ENCODE data around the gene TREM2. TPM values are rescaled to one million over a fixed set of nuclear protein-coding genes. Genes with fewer than 3 reads are reported as not detected.
"Not testable (repeated sequence)": the region's sequence is repeated elsewhere in the genome, so short reads cannot be mapped to it uniquely, and the experiment has no call there.

The TREM2 gene
- polyA plus RNA-seq, 6 donors from 2014 or later, result 0.38 to 0.57 TPM; not detected in 4

DNA sequence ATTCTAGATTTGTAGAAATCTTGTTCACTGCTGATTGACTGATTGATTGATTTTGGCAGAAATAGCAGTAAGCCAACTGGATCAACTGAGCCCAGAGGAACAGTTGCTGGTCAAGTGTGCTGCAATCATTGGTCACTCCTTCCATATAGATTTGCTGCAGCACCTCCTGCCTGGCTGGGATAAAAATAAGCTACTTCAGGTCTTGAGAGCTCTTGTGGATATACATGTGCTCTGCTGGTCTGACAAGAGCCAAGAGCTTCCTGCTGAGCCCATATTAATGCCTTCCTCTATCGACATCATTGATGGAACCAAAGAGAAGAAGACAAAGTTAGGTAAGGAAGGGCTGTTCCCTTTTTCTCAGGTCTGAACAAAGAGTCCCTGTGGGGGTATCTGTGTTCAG lies 40.0 kb downstream of the TREM2 start:
- DNase-seq (no peak), ATAC-seq (ENCODE audit: low read depth in 2 of 2) (no peak)
- Mint-ChIP-seq H3K4me1 (no peaks in the 10 kb centered on the region), H3K4me3 (no peak overlapping the region), H3K36me3 (peaks cover 6 to 15% of the 10 kb centered on the region in 2 donors), H3K27me3 (no peaks in the 10 kb centered on the region), H3K27ac (no peak overlapping the region), H3K9me3 (no peaks in the 10 kb centered on the region)

DNA sequence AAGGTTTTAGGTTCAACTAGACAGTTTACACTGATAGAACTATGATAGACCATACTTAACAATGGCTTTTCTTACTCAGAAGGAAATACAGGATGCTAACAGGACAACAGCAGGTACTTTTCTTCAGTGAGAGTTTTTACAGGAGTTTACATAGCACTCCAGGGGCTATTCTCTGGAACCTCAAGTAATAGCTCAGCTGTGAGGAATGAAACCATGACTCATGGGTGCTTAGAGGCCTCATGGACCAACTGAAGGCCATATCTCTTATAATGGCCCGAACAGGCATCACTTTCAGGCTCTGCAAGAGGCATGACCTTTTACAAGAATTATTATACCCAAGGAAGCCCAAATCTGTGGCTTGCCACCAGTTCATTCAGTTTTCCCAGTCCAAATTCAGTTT lies 40.5 kb downstream of the TREM2 start:
- H3K4me1 Mint-ChIP-seq, result no peaks in the 10 kb centered on the region
- H3K4me3 Mint-ChIP-seq, result no peak overlapping the region
- no peaks in the 10 kb centered on the region for H3K9me3 Mint-ChIP-seq
- H3K36me3 Mint-ChIP-seq, result peaks cover 3 to 12% of the 10 kb centered on the region in 2 donors
- ATAC-seq (ENCODE audit: low read depth in 2 of 2), result no peak
- no peak for DNase-seq
- H3K27me3 Mint-ChIP-seq, result no peaks in the 10 kb centered on the region
- no peak overlapping the region for H3K27ac Mint-ChIP-seq

DNA sequence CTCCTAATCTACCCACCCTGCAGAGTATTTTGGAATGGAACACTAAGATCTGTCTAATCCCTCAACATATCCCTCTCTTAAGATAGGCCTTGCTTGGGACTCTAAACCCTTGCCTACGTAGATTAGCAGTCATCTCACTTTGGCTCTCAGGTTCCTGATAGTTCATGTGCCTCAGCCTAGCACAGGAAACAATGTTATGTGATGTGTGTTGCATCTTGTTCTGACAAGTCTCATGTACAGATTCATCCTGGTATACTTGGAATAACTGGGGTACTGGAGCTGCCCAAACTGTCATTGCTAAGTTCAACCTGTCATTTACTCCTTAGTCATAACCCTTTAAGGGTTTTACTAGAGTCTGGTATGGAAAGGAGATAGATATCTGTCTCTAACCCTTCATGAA lies 42.9 kb downstream of the TREM2 start:
- no peaks in the 10 kb centered on the region for H3K4me1 Mint-ChIP-seq
- no peak for DNase-seq
- no peaks in the 10 kb centered on the region for H3K9me3 Mint-ChIP-seq
- H3K4me3 Mint-ChIP-seq, result no peak overlapping the region
- no peak for ATAC-seq (ENCODE audit: low read depth in 2 of 2)
- peaks cover 0 to 16% of the 10 kb centered on the region in 2 donors for H3K36me3 Mint-ChIP-seq
- peak overlapping the region in 1 of 6 donors; percentile 70 for H3K27ac Mint-ChIP-seq
- H3K27me3 Mint-ChIP-seq, result no peaks in the 10 kb centered on the region

DNA sequence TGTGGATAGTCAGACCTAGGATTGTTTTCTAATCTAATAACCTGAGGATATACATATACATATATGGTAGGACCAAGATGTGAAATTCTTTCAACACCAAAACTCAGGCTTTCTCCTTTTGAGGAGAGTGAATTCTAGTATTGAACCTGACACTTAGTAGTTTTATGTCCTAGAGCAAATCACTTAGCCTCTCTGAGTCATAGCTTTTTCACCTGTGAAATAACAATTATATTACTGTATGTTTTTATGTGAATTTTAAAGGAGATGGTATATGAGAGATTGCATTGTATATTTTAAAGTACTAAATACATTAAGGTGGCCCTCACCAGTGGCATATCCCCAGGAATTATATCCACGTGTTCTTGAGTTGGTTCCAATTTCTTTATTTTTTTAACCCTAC lies 43.4 kb downstream of the TREM2 start:
- Mint-ChIP-seq H3K4me3 (no peak overlapping the region), H3K4me1 (no peaks in the 10 kb centered on the region), H3K36me3 (peaks cover 0 to 16% of the 10 kb centered on the region in 2 donors), H3K27me3 (no peaks in the 10 kb centered on the region), H3K27ac (no peak overlapping the region), H3K9me3 (no peaks in the 10 kb centered on the region)
- no peak for DNase-seq
- no peak for ATAC-seq (ENCODE audit: low read depth in 2 of 2)

DNA sequence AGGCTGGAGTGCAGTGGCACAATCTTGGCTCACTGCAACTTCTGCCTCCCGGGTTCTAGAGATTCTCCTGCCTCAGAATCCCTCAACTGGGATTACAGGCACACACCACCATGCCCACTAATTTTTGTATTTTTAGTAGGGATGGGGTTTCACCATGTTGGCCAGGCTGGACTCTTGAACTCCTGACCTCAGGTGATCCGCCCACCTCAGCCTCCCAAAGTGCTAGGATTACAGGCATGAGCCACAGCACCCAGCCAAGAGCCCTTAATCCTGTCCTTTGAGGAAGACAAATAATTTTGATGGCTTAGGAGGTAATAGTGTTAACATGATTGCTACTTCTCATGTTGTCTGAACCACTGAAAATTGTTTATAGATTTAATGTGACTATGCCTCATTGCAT lies 47.9 kb downstream of the TREM2 start:
- not testable (repeated sequence) for H3K27ac Mint-ChIP-seq; H3K4me1 Mint-ChIP-seq; H3K36me3 Mint-ChIP-seq; H3K27me3 Mint-ChIP-seq; ATAC-seq (ENCODE audit: low read depth in 2 of 2); DNase-seq; H3K4me3 Mint-ChIP-seq; H3K9me3 Mint-ChIP-seq

DNA sequence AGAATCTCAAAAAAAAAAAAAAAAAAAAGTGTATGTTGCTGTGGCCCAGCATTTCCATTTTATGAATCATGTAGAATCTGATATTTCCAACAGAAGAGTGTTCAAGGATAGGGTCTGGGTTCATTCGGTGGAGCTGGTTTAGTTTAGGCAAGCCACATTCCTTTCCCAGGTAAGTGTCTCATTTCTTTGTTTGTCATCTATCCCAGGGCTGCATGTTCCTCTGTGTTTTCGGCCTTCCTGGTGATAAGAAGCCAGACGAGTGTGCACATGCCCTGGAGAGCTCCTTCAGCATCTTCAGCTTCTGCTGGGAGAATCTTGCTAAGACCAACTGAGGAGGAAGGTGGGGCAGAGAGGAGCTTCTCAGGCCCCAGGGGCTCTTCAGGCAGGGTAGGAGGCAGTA lies 51.9 kb downstream of the TREM2 start:
- Mint-ChIP-seq H3K27me3 (no peaks in the 10 kb centered on the region), H3K9me3 (no peaks in the 10 kb centered on the region), H3K4me1 (no peaks in the 10 kb centered on the region), H3K4me3 (no peak overlapping the region), H3K27ac (peak overlapping the region in 1 of 6 donors; percentile 37), H3K36me3 (peaks cover 0 to 10% of the 10 kb centered on the region in 2 donors)
- no peak for ATAC-seq (ENCODE audit: low read depth in 2 of 2)
- no peak for DNase-seq

Other genes starting within 250 kb of the TREM2 start
- gene UNC5CL, start 123.9 kb downstream of the TREM2 start, polyA plus RNA-seq (ENCODE audit: low read depth in 6 of 6), result under 1 TPM in 4 of 6 donors, not detected in 2; 0.47 to 0.58 (median 0.49) TPM
- gene TSPO2, start 120.6 kb downstream of the TREM2 start, polyA plus RNA-seq (ENCODE audit: low read depth in 6 of 6), result not detected
- 1 to 10 TPM in 1 of 6 donors, under 1 TPM in 4, not detected in 1; 0.64 to 1.0 (median 0.85) TPM for gene APOBEC2, start 109.9 kb downstream of the TREM2 start, polyA plus RNA-seq (ENCODE audit: low read depth in 6 of 6)
- 10 to 100 TPM; 45.8 to 70.6 (median 62.6) TPM for gene OARD1, start 90.8 kb downstream of the TREM2 start, polyA plus RNA-seq (ENCODE audit: low read depth in 6 of 6)
- gene NFYA, start 90.1 kb downstream of the TREM2 start, polyA plus RNA-seq (ENCODE audit: low read depth in 6 of 6), result 10 to 100 TPM; 23.0 to 47.1 (median 28.9) TPM
- 1 to 10 TPM in 5 of 6 donors, not detected in 1; 1.6 to 7.5 (median 5.4) TPM for gene TREML1, start 8.8 kb downstream of the TREM2 start, polyA plus RNA-seq (ENCODE audit: low read depth in 6 of 6)
- 100 to 1,000 TPM in 1 of 6 donors, 10 to 100 TPM in 4, 1 to 10 TPM in 1; 9.1 to 124 (median 44.8) TPM for gene TREML2, start 38.0 kb upstream of the TREM2 start, polyA plus RNA-seq (ENCODE audit: low read depth in 6 of 6)
- 10 to 100 TPM in 1 of 6 donors, not detected in 5; 25.7 TPM for gene TREML4, start 65.2 kb upstream of the TREM2 start, polyA plus RNA-seq (ENCODE audit: low read depth in 6 of 6)
- 1 to 10 TPM in 5 of 6 donors, not detected in 1; 2.2 to 5.6 (median 2.6) TPM for gene TREM1, start 123.6 kb upstream of the TREM2 start, polyA plus RNA-seq (ENCODE audit: low read depth in 6 of 6)
- not detected for gene NCR2, start 172.5 kb upstream of the TREM2 start, polyA plus RNA-seq (ENCODE audit: low read depth in 6 of 6)